Measurements from ENCODE around the gene FAT2.
A peak's percentile ranks its signal among the peaks of the same experiment; 100 is the strongest.
"Not testable (repeated sequence)": the region's sequence is repeated elsewhere in the genome, so short reads cannot be mapped to it uniquely, and the experiment has no call there.

FAT2 gene

GRCh38 chr5:151612689-151613427, 21.7 kb upstream of the FAT2 start:
- no peak for DNase-seq (ENCODE audit: low read depth, low spot score)

- no peak for DNase-seq (ENCODE audit: low read depth, low spot score)
Measured at GRCh38 chr5:151611127-151611775, 20.1 kb upstream of the FAT2 start.

- no peak for DNase-seq (ENCODE audit: low read depth, low spot score)
Measured at GRCh38 chr5:151608522-151608921, 17.4 kb upstream of the FAT2 start.

- no peak for DNase-seq (ENCODE audit: low read depth, low spot score)
Measured at GRCh38 chr5:151607304-151607703, 16.2 kb upstream of the FAT2 start.

- no peak for DNase-seq (ENCODE audit: low read depth, low spot score)
Measured at GRCh38 chr5:151605559-151605958, 14.4 kb upstream of the FAT2 start.

GRCh38 chr5:151602806-151603205, 11.7 kb upstream of the FAT2 start:
- DNase-seq (ENCODE audit: low read depth, low spot score), result no peak

- DNase-seq (ENCODE audit: low read depth, low spot score), result no peak
Measured at GRCh38 chr5:151601391-151601790, 10.3 kb upstream of the FAT2 start.

- DNase-seq (ENCODE audit: low read depth, low spot score), result no peak
Measured at GRCh38 chr5:151600069-151600665, 9.0 kb upstream of the FAT2 start.

GRCh38 chr5:151598984-151599383, 7.9 kb upstream of the FAT2 start:
- no peak for DNase-seq (ENCODE audit: low read depth, low spot score)

GRCh38 chr5:151598549-151598948, 7.4 kb upstream of the FAT2 start:
- no peak for DNase-seq (ENCODE audit: low read depth, low spot score)

GRCh38 chr5:151597749-151598148, 6.6 kb upstream of the FAT2 start:
- DNase-seq (ENCODE audit: low read depth, low spot score), result no peak

GRCh38 chr5:151596828-151597539, 5.9 kb upstream of the FAT2 start:
- DNase-seq (ENCODE audit: low read depth, low spot score), result no peak

- no peak for DNase-seq (ENCODE audit: low read depth, low spot score)
Measured at GRCh38 chr5:151595411-151595826, 4.3 kb upstream of the FAT2 start.

GRCh38 chr5:151592855-151593408, 1.8 kb upstream of the FAT2 start:
- DNase-seq (ENCODE audit: low read depth, low spot score), result peak; percentile 75

- no peak for DNase-seq (ENCODE audit: low read depth, low spot score)
Measured at GRCh38 chr5:151589878-151590570, 1.1 kb downstream of the FAT2 start.

- no peak for DNase-seq (ENCODE audit: low read depth, low spot score)
Measured at GRCh38 chr5:151587796-151588555, 3.2 kb downstream of the FAT2 start.

- no peak for DNase-seq (ENCODE audit: low read depth, low spot score)
Measured at GRCh38 chr5:151585970-151586369, 5.2 kb downstream of the FAT2 start.

- not testable (repeated sequence) for DNase-seq (ENCODE audit: low read depth, low spot score)
Measured at GRCh38 chr5:151585344-151585743, 5.8 kb downstream of the FAT2 start.

GRCh38 chr5:151584057-151584937, 6.8 kb downstream of the FAT2 start:
- no peak for DNase-seq (ENCODE audit: low read depth, low spot score)

Measured in brain pericyte (primary cell).